Prostate gland (tissue), 2 donors: ENCODE results near the gene NOTCH2.

Experiments used
- CTCF ChIP-seq, 4 experiments: fragments of 200-600 bp in 2 of 4; fragments of 450-650 bp in 2 of 4; sonication (generic) in 2 of 4; IDR thresholded peaks; 1 replicate in 3 of 4; 2 replicates in 1 of 4; pipeline ENCODE4 v1.5.1; 2016 to 2019; ENCODE audit warnings: antibody characterized with exemption in 4 of 4, mild to moderate bottlenecking in 2 of 4, moderate library complexity in 2 of 4
- POLR2A ChIP-seq: fragments of 450-650 bp; IDR thresholded peaks from one replicate; pipeline ENCODE4 v1.6.1; 2016; ENCODE audit warnings: antibody characterized with exemption, mild to moderate bottlenecking
- POLR2AphosphoS5 ChIP-seq: sonication (generic); formaldehyde crosslinking; IDR thresholded peaks from one replicate; pipeline ENCODE4 v1.6.1; 2017; ENCODE audit warnings: antibody characterized with exemption

- TF ChIP-seq CTCF (IDR thresholded peaks at IDR 0.05) (no peak), POLR2A (no peak), POLR2AphosphoS5 (no peak)
Observed at GRCh38 chr1:119981496-119981895, 88.0 kb downstream of the NOTCH2 start.
